ENCODE results near the gene DOCK3. TPM values are rescaled to one million over a fixed set of nuclear protein-coding genes. Genes with fewer than 3 reads are reported as not detected.
"Not testable (repeated sequence)": the region's sequence is repeated elsewhere in the genome, so short reads cannot be mapped to it uniquely, and the experiment has no call there.

The DOCK3 gene
- total RNA-seq, 3 donors from 2014 or later, result 1.2 to 1.7 (median 1.5) TPM

GRCh38 chr3:50885070-50885850 is 210.5 kb downstream of the DOCK3 start:
- DNase-seq (no peak), ATAC-seq (no peak)
- Mint-ChIP-seq H3K27me3 (ENCODE audit: low read depth) (no peaks in the 10 kb centered on the region), H3K36me3 (ENCODE audit: insufficient read depth) (no peaks in the 10 kb centered on the region), H3K4me3 (no peak overlapping the region), H3K9me3 (no peaks in the 10 kb centered on the region), H3K4me1 (ENCODE audit: low read depth) (no peaks in the 10 kb centered on the region)

DNA sequence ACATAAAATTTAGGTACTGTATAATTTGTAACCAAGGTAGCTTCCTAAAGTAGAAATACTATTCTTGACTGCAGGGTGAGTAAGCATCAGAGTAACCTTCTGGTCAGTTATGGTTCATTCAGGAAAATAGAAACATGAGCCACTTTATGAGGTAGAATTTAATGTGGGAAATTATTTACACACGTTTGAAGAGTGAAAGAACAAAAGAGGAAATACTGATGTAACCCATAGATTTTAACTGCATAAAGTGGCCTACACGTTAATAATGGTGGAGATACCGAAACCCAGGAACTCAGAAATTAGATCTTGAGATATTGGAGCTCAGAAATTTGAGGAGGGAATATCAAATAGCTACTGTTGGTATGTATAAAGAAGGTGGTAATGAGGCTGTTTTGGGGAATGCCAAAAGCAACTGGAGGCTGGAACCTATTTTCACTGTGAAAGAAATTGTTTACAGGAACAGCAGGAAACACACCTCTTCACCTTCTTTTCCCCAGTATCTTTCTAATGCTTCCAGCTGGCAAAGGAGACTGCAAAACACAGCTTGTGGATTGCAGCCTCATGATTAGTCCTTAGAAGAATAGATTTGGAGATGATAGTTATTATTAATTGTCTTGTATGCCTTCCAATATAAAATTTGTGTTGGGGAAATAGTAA is 216.1 kb downstream of the DOCK3 start:
- Mint-ChIP-seq H3K4me1 (ENCODE audit: low read depth) (no peaks in the 10 kb centered on the region), H3K27me3 (ENCODE audit: low read depth) (peaks cover 5% of the 10 kb centered on the region), H3K4me3 (no peak overlapping the region), H3K36me3 (ENCODE audit: insufficient read depth) (peaks cover 2% of the 10 kb centered on the region), H3K9me3 (peaks cover 23% of the 10 kb centered on the region)
- DNase-seq (no peak), ATAC-seq (no peak)

DNA sequence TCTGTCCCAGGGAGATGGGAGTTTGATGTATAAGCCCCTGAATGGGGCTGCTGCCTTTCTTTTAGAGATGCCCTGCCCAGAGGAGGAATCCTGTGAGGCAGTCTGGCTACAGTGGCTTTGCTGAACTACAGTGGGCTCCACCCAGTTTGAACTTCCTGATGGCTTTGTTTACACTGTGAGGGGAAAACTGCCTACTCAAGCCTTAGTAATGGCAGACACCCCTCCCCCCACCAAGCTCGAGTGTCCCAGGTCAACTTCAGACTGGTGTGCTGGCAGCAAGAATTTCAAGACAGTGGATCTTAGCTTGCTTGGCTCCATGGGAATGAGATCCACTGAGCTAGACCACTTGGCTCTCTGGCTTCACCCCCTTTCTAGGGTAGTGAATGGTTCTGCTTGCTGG is 226.4 kb downstream of the DOCK3 start:
- H3K4me3 Mint-ChIP-seq, ATAC-seq: not testable (repeated sequence)

DNA sequence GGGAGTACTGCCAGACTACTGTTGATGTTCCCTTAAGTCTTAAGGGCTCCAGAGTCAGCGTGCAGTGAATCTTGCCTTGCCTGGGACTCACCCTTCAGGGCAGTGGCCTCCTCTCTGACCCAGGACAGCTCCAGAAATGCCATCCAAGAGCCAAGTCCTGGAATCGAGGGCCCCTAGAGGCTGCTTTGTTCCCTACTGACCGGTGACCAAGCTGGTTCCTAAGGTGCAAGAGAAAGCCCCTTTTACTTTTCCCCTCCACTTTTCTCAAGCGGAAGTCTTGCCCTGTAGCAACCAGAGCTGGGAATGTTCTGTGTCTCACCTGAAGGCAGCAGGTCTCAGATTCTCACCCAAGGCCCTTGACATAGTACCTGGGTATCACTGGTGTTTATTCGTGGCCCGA is 238.0 kb downstream of the DOCK3 start:
- Mint-ChIP-seq H3K4me1 (ENCODE audit: low read depth) (no peaks in the 10 kb centered on the region), H3K27me3 (ENCODE audit: low read depth) (peaks cover 17% of the 10 kb centered on the region), H3K9me3 (peaks cover 6% of the 10 kb centered on the region), H3K36me3 (ENCODE audit: insufficient read depth) (no peaks in the 10 kb centered on the region), H3K4me3 (no peak overlapping the region)
- no peak for ATAC-seq
- no peak for DNase-seq

More for the DNA sequence above, 226.4 kb downstream of the DOCK3 start:
- not testable (repeated sequence) for H3K36me3 Mint-ChIP-seq (ENCODE audit: insufficient read depth); H3K9me3 Mint-ChIP-seq; DNase-seq; H3K4me1 Mint-ChIP-seq (ENCODE audit: low read depth)
- peaks cover 14% of the 10 kb centered on the region for H3K27me3 Mint-ChIP-seq (ENCODE audit: low read depth)

- H3K27me3 Mint-ChIP-seq (ENCODE audit: low read depth), result peaks cover 16% of the 10 kb centered on the region
- DNase-seq (no peak), ATAC-seq (no peak)
- H3K36me3 Mint-ChIP-seq (ENCODE audit: insufficient read depth), result no peaks in the 10 kb centered on the region
- peaks cover 2% of the 10 kb centered on the region for H3K9me3 Mint-ChIP-seq
- H3K4me1 Mint-ChIP-seq (ENCODE audit: low read depth), result no peaks in the 10 kb centered on the region
- no peak overlapping the region for H3K4me3 Mint-ChIP-seq
Observed at GRCh38 chr3:50913260-50913659, 238.5 kb downstream of the DOCK3 start.

GRCh38 chr3:50922071-50922470 is 247.3 kb downstream of the DOCK3 start:
- not testable (repeated sequence) for ATAC-seq; H3K9me3 Mint-ChIP-seq; H3K4me1 Mint-ChIP-seq (ENCODE audit: low read depth); H3K27me3 Mint-ChIP-seq (ENCODE audit: low read depth); DNase-seq; H3K4me3 Mint-ChIP-seq; H3K36me3 Mint-ChIP-seq (ENCODE audit: insufficient read depth)

DNA sequence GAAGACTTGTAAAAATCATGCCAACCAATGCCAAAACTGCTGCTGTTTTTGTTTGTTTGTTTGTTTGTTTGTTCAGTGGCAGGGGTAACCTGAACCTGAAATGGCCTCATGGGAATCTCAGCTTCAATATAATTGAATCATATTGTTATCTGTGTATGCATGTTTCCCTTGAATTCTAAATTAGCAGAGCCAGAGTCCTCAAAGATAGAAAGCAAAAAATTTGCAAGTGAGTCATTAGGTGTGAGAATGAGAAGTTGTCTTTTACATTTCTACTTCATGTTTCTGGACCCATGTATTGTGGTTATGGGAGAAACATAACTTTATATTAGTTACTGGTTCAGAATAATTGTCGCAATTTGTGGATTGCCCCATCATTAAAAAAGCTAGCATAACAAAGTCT is 249.2 kb downstream of the DOCK3 start:
- no peak for DNase-seq
- Mint-ChIP-seq H3K27me3 (ENCODE audit: low read depth) (peaks cover 10% of the 10 kb centered on the region), H3K36me3 (ENCODE audit: insufficient read depth) (no peaks in the 10 kb centered on the region), H3K9me3 (no peaks in the 10 kb centered on the region), H3K4me1 (ENCODE audit: low read depth) (peaks cover 7% of the 10 kb centered on the region), H3K4me3 (no peak overlapping the region)
- no peak for ATAC-seq

DNA sequence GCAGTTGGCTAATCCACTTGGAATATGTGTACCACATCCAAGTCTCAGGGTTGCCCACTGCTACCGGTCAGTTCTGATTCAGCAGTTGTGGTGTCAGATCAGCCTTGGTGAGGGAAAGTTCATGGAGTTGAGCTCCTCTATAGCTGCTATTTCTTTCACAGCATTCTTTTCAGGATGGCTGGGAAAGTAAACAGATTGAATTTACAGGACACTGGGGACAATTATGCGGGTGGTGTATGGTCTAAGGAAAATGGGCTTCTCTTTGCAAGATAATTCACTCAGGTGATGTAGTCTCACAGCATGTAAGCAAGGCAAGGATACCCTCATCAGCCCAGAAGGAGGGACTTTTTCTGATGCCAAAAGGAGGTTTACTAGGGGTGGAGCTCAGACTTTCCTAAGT is 249.9 kb downstream of the DOCK3 start:
- H3K36me3 Mint-ChIP-seq (ENCODE audit: insufficient read depth), result no peaks in the 10 kb centered on the region
- H3K4me1 Mint-ChIP-seq (ENCODE audit: low read depth), result peaks cover 7% of the 10 kb centered on the region
- no peak overlapping the region for H3K4me3 Mint-ChIP-seq
- ATAC-seq (no peak), DNase-seq (no peak)
- no peaks in the 10 kb centered on the region for H3K9me3 Mint-ChIP-seq
- peaks cover 10% of the 10 kb centered on the region for H3K27me3 Mint-ChIP-seq (ENCODE audit: low read depth)

- Mint-ChIP-seq H3K27me3 (ENCODE audit: low read depth) (peaks cover 13% of the 10 kb centered on the region), H3K4me3 (no peak overlapping the region), H3K4me1 (ENCODE audit: low read depth) (peaks cover 7% of the 10 kb centered on the region), H3K36me3 (ENCODE audit: insufficient read depth) (no peaks in the 10 kb centered on the region), H3K9me3 (no peaks in the 10 kb centered on the region)
- ATAC-seq, result no peak
- DNase-seq, result no peak
Observed at GRCh38 chr3:50926868-50927267, 252.1 kb downstream of the DOCK3 start.

- peaks cover 6% of the 10 kb centered on the region for H3K36me3 Mint-ChIP-seq (ENCODE audit: insufficient read depth)
Observed at GRCh38 chr3:50930371-50931208, 255.9 kb downstream of the DOCK3 start.

DNA sequence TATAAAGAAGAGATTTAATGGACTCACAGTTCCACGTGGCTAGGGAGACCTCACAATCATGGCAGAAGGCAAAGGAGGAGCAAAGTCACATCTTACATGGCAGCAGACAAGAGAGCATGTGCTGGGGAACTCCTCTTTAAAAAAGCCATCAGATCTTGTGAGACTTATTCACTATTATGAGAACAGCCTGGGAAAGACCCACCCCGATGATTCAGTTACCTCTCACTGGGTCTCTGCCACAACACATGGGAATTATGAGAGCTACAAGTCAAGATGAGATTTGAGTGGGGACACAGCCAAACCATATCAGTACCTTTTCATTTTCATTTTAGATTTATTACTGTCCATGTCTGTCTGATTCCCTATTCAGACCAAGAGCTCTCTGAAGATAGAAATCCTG is 258.2 kb downstream of the DOCK3 start:
- not testable (repeated sequence) for DNase-seq; H3K9me3 Mint-ChIP-seq; H3K36me3 Mint-ChIP-seq (ENCODE audit: insufficient read depth)

More at GRCh38 chr3:50930371-50931208, 255.9 kb downstream of the DOCK3 start:
- Mint-ChIP-seq H3K4me1 (ENCODE audit: low read depth) (peaks cover 7% of the 10 kb centered on the region), H3K27me3 (ENCODE audit: low read depth) (peaks cover 21% of the 10 kb centered on the region), H3K9me3 (peaks cover 3% of the 10 kb centered on the region), H3K4me3 (no peak overlapping the region)
- ATAC-seq (no peak), DNase-seq (no peak)

GRCh38 chr3:50936389-50936788 is 261.7 kb downstream of the DOCK3 start:
- Mint-ChIP-seq H3K4me1 (ENCODE audit: low read depth) (no peaks in the 10 kb centered on the region), H3K9me3 (peaks cover 6% of the 10 kb centered on the region), H3K36me3 (ENCODE audit: insufficient read depth) (peaks cover 9% of the 10 kb centered on the region), H3K4me3 (no peak overlapping the region), H3K27me3 (ENCODE audit: low read depth) (peaks cover 27% of the 10 kb centered on the region)
- DNase-seq, result no peak
- no peak for ATAC-seq

More for the DNA sequence above, 258.2 kb downstream of the DOCK3 start:
- H3K4me3 Mint-ChIP-seq; H3K4me1 Mint-ChIP-seq (ENCODE audit: low read depth): not testable (repeated sequence)
- ATAC-seq, result peak; percentile 10 to 71
- H3K27me3 Mint-ChIP-seq (ENCODE audit: low read depth), result peaks cover 26% of the 10 kb centered on the region

DNA sequence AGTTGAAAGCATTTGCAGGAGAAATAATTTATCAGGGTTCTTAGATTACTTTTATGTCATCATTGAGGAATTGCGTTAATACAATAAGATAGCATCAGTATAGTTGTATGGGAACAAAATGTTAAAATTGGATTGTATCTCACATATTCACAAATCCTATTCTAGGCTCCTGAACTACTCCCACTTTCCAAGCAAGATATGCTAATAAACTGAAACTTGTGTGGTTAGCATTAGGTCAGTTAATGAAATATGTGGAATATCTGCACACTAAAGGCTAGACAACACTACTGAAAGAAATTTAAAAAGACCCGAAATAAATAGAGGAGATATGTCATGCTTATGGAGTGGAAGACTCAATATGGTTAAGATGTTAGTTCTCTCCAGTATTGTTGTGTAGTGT is 272.7 kb downstream of the DOCK3 start:
- ATAC-seq (no peak), DNase-seq (no peak)
- Mint-ChIP-seq H3K27me3 (ENCODE audit: low read depth) (peaks cover 4% of the 10 kb centered on the region), H3K36me3 (ENCODE audit: insufficient read depth) (no peaks in the 10 kb centered on the region), H3K9me3 (no peaks in the 10 kb centered on the region), H3K4me3 (no peak overlapping the region), H3K4me1 (ENCODE audit: low read depth) (peaks cover 13% of the 10 kb centered on the region)

- Mint-ChIP-seq H3K27me3 (ENCODE audit: low read depth) (peaks cover 4% of the 10 kb centered on the region), H3K36me3 (ENCODE audit: insufficient read depth) (no peaks in the 10 kb centered on the region), H3K9me3 (no peaks in the 10 kb centered on the region), H3K4me1 (ENCODE audit: low read depth) (peaks cover 13% of the 10 kb centered on the region), H3K4me3 (peak overlapping the region; percentile 59)
- ATAC-seq, result no peak
- DNase-seq, result no peak
Observed at GRCh38 chr3:50950591-50950990, 275.9 kb downstream of the DOCK3 start.

All from activated T-cell treated with anti-CD3 and anti-CD28 coated beads, Interleukin-2, amount 50 U/mL, for 4 hours (primary cell).